AG20443 (cell line): ENCODE results near the gene FASTK.
A peak's percentile ranks its signal among the peaks of the same experiment; 100 is the strongest.

Experiments used
- DNase-seq: peaks from one replicate; pipeline ENCODE4 v3.0.0; 2012; ENCODE audit warnings: low spot score, mixed read lengths

Gene FASTK

DNA sequence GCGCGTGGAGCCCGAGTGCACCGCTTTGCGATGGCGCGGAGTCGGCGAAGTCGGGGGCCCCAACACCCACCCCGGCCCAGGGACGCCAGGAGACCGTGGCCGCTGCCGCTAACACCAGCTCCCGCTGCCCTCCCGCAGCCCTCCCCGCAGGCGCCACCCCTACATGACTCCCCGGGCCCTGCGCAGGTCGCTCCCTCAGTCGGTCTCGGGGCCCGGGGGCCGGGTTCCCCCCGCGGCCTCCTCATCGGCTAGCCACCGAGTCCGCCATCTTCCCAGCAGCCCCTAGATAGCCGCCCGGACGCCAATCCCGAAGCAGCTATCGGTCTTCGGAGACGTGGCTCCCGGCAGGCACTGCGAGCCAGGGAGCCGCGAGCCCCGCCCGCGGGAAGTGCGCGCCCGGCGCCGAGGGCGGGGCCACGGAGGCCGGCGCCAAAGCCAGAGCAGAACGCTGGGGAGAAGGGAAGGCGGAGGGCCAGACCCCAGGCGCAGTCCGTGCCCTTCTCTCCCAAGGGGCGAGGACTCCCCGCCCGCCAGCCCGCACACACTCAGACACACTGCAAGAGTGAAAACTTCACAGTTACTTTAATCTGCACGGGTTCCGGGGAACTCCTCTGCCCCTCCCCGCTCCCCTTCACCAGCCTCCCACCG, at the start of gene FASTK:
FASTK (minus strand) TSS at position 288 of the 648 bp plus-strand sequence; CDS start at position 245, 43 bp downstream.
- DNase-seq = peak; percentile 95

DNA sequence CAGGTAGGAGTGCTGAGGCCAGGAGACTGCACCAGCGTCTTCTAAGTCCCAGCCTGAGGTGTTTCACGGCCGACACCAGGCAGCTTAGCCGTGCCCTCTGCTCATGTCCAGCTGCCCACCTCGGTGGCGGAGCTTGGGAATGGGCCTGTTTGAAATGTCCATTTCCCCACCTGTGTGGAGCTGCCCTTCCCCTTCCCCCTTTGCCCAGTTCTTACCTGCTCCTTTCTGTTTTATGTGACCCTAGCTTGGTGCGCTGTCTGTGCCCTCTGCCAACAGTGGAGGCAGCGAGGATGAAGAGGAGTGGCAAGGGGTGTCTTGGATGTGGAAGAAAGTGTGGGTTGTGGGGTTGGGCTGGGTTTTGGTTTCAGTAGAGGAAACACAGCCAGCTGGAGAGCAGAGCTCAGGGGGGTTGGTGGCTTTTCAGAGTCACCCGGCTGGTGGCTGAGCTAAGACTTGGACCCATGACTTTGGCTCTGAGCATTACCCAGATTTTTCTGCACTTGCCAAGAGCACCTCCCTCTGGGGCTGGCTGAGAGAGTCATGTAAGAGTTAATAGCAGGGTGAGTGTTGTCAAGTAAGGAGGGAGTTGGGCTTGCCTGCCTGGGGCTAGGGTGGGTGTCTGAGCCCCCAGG, 49.5 kb upstream of the FASTK start:
- DNase-seq = no peak

DNA sequence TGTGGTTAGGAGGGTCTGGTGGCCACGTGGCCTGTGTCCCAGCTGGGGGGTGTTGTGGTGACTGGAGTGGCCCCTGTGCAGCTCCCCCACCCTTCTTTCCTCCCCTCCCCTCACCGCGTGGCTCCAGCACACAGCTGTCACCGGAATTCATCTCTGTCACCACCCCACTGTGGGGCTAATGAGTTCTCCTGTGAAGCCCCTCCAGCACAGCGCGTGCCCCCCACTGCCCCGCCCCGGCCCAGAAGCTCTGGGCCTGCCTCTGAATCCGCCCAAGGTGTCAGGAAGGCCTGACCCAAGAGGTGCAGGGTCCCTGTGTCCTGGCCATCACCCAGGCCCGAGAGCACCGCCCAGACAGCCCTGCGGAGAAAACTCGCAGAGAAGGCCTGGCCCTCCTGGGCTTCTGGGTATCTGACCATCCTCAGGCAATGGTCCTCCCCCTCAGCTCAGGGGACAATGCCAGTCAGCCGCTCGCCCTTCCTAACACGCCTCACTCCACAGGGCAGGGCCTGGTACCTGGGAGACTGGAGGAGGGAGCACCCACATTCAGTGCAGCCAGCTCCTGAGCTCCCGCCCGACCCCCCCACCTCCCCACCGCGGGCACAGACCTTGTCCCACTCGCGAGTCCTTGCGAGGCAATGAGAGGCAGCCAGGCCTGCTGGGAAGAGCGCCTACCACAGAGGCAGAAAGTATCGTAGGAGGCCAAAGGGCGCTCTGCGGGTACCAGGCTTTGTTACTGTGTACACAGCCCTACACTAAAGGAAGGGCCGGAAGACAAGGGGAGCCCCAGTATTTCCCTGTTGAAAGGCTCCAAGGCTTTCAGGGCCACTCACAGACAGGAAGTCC, 48.7 kb upstream of the FASTK start:
- no peak for DNase-seq

DNA sequence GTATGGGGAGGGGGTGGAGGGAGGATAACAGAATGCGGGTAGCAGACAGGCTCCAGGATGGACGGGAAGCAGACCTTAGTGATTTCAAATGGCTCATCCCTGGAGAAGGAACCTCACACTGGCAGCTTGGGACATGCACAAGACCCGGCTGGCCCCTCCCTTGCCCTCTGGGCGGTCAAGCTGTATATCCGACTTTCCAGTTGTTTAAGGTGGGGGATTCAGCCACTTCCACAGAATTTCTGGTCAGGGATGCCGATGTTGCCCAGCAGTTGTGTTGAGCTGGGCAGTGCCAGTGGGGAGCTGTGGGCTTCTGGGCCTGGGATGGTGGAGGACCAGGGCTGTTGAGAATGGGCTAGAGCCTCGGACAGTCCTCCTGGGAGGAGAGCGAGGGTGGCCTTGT, 48.1 kb upstream of the FASTK start:
- no peak for DNase-seq

DNA sequence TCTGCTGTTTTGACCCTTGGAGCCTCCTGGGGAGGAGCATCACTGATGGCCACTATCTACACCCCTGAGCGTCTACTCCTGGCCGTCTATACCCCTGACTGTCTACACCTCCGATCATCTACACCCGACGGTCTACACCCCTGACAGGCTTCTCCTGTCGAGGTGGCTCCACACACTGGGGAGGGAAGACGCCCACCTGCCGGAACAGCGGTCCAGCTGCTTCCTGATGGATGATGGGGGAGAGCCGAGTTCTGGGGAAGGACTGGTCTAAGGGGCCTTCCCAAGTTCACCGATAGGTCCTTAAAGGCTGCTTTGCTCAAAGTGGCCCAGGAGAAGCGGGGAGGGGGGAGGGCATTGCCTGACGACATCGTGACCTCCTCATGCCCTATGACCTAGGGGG, 47.5 kb upstream of the FASTK start:
- DNase-seq = no peak

DNA sequence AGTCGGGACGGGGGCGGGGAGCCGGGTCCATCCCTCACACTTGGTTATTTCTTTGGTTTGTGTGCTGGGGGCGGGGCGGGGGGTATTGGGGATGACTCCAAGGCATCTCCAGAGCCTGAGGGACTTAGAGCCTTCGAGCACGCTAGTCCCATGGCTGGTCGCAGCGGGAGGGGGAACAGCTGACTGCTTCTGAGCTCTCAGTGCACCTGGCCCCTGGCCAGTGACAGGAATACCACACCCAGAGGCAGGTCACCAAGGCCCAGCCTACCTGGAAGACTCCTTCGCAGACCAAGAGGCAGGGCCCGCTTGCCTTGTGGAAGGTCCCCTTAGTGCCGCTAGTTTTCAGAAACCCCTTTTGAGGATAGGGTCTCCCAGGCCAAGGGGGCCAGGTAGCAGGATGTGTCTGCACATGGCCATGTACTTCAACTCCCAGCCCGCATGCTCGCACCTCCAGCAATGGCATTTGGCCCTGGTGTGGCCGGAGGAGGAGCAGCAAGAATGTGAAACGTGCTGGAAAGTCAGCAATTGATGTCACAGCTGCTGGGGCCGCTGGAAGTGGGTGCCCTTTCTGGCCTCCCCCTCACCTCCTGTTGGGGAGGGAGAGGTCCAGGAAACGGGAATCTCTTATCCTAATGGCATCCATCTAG, 46.0 kb upstream of the FASTK start:
- DNase-seq = no peak

DNA sequence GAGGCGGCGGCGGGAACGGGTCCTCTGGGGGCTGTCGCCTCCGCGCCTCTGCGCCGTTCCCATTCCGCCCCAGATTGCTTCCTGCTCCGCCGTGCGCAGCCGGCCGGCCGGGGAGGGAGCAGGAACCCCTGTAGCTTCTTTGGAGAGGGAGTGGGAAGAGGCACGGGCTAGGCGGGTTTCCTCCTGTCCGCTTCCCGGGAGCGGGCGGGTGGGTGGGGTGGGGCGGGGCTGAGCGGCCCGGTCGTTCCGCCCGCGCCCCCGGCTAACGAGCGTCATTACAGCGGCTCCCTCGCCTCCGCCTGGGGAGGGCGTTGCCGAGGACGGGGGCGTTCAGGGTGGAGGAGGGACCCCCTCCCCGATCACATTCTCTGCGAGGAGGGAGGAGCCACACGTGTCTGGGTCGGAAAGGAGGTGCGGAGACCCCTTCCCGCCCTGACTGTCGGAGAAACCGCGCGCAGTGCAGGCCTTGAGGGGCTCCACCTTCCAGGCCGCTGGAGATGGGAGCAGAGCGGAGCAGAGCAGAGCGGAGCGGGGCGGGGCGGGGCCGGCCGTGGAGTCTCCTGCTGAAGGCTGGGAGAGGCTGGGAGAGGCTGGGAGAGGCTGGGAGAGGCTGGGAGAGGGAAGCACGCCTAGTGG, 45.4 kb upstream of the FASTK start:
- no peak for DNase-seq

DNA sequence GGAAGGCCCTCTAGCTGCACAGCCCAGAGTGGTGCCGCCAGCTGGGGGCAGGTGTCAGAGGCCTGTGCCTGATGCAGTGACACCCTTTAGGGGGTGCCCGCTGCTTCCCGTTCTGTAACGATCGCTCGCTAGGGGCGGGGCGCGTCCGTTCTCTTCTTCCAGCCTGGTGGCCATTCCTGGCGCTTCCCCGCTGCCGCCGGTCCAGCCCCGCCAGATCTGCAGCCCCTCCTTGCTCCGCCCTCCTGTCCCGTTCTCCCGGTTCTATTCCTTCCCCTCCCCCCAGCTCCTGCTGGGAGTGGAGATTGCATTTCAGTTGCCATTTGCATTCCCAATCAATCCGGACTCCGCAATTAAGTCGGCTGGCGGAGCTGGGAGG, 44.8 kb upstream of the FASTK start:
- no peak for DNase-seq

GRCh38 chr7:151124899-151125399, 44.3 kb upstream of the FASTK start:
- DNase-seq = no peak

DNA sequence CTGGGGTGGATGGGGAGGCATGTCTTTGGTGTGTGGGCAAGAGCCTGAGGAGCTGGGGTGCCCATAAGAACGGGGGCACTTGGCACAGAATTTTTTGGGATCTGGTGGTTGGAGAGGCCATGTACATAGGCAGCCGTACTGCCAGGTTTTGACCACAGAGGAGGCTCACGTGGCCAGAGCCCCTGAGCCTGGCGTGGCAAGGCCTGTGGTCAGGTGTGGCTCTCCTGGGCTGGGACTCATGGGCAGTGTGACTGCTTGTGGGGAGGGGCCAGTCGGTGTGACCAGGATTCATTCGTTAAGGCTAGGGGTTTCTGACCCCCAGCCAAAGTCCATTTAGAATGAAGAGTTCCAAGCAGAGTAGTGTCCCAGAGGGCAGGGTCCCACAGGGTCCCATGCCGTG, 43.9 kb upstream of the FASTK start:
- no peak for DNase-seq

DNA sequence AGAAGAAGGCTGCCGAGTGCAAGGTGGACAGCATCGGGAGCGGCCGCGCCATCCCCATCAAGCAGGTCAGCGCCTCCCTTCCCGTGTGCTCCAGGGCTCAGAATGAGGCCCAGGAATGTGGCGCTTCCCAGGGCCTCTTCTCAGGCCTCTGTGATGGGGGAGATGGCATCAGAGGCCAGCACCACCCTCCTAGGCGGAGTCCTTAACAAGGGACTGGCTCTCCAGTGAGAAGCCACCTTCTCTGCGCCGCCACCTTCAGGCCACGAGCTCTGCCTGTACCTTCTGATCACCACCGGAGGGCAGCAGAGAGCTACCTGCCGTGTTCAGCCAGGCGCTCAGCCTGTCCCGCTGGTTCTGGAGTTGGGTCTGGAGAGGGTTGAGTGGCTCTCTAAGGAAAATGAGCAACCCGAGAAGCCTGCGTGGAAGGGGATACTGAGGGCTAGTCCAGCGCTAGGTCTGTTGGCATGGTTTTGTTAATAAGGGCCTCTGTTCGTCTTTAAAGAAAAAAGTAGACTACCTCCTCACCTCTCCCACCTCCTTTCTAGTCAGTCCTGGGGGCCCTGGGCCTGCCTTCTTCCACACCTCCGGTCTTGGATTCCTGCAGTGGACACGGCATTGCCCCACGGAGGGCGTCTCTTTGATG, 43.3 kb upstream of the FASTK start:
- peak; percentile 96 for DNase-seq

DNA sequence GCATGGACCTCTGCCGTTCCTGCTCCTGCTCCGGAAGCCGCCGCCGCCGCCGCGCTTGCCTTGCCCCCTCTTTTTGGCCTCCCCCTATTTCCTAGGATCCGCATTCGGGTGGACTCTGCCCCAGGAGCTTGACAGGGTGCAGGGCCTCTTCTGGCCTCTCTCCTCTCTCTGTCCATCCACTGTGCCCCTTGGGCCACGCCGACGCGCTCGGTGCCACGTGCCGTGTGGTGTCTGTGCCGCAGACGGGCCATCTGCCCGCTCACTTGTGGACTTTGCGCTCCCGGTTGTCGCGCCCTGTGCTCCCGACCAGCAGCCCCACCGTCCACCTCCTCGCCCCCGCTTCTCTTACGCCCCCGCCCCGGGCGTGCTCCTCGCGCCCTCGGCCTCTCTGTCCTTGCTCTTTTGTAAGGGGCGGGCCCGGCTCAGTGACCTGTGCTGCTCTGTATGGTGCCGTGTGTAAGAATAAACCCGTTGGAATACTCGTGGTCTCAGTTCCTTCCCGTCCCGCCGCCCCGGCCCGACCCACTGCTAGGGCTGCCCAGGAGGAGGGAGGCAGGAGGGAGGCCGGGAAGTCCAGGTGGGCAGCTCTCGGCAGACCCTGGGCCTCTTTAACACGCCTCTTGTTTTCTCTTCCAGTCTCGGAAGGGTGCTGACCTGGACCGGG, 42.7 kb upstream of the FASTK start:
- no peak for DNase-seq

- DNase-seq = no peak
Observed at GRCh38 chr7:151122796-151123157, 42.2 kb upstream of the FASTK start.

DNA sequence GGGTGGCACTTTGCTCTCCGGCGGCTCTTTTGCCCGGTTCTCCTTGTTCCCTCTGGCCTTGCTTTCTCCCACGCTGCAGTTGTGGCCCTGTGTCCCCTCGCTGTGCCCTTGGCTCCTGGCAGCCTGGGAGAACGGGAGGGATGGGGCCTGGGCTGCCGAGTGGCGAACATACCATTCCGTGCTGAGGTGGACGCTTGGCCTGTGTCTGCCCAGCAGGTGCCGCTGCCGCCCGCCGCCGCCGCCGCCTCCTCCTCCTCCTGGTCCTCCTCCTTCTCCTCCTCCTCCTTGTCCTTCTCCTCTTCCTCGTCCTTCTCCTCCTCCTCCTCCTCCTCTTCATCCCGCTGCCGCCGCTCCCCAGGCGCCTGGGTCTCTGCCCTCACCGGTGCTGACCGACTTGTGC, 41.7 kb upstream of the FASTK start:
- DNase-seq = no peak

- no peak for DNase-seq
Observed at GRCh38 chr7:151121380-151122170, 41.0 kb upstream of the FASTK start.

- no peak for DNase-seq
Observed at GRCh38 chr7:151120896-151121295, 40.3 kb upstream of the FASTK start.

DNA sequence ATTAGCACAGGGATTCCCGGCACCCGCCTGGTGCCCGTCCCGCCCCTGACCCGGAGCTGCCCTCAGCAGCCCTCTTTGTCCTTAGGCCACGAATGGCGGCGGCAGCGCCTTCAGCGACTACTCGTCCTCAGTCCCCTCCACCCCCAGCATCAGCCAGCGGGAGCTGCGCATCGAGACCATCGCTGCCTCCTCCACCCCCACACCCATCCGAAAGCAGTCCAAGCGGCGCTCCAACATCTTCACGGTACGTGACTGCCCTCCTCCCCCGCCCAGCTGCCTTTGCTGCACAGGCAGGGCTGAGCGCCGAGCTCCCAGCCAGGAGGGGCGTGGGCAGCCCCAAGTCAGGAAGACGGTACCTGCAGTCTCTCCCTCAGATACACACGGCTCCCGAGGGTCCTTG, 39.3 kb upstream of the FASTK start:
- DNase-seq = no peak

DNA sequence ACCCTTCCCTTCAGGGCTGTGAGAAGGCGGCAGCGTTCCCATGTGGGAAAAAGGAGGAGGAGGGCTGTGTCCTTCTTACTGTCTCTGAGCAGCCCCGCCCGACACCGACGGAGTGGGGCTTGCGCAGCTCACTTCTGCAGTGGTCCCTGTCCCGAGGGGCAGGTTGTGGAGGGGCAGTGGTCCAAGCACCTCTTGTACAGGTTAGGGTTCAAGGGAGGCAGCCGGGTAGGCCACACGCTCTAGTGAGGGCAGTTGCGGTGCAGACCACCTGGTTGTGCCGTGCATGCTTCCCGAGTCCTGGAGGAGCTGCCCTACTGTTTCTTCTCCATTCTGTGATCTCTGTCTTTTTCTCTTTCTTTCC, 38.4 kb upstream of the FASTK start:
- DNase-seq = no peak

DNA sequence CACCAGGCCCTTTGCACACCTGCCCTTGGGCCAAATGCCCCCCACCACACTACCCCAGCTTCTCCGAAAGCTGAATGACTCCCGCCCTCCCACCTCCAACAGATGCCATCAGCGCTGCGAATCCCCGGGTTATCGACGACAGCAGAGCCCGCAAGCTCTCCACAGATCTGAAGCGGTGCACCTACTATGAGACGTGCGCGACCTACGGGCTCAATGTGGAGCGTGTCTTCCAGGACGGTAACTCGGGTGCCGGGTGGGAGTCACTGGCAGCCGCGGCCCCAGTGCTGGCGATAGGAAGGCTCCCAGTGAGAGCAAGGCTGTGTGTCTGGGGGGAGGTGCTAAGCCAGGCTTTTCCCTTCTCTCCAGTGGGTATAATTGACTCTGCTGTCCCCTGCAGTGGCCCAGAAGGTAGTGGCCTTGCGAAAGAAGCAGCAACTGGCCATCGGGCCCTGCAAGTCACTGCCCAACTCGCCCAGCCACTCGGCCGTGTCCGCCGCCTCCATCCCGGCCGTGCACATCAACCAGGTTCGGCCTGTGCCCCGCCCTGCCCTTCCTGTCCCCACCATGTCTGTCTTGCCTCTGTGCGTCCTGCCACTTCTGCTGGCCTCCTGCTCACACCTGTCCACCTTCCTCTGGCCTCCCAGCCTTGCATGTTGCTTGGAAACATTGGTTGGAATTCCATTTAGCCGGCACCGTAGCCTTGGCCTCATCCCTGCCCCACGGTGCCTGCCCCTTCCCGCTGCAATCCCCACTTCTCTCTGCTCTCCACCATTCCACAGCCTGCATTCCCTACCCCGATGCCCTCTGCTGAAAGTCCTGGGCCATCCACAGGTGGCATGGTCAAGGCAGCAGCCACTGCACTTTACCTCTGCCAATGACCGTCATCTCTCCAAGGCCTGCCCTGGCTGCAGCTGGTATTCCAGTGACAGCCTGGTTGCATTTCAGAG, 37.8 kb upstream of the FASTK start:
- DNase-seq = no peak
